Activated CD4-positive, alpha-beta T cell treated with anti-CD3 and anti-CD28 coated beads, Interleukin-2, amount 50 U/mL, for 48 hours (primary cell): ENCODE results near the gene SHE.

Experiments used
- DNase-seq, 2 experiments: peaks; one replicate each; pipeline ENCODE4 v3.0.0-alpha.2; 2020

The SHE gene

DNA sequence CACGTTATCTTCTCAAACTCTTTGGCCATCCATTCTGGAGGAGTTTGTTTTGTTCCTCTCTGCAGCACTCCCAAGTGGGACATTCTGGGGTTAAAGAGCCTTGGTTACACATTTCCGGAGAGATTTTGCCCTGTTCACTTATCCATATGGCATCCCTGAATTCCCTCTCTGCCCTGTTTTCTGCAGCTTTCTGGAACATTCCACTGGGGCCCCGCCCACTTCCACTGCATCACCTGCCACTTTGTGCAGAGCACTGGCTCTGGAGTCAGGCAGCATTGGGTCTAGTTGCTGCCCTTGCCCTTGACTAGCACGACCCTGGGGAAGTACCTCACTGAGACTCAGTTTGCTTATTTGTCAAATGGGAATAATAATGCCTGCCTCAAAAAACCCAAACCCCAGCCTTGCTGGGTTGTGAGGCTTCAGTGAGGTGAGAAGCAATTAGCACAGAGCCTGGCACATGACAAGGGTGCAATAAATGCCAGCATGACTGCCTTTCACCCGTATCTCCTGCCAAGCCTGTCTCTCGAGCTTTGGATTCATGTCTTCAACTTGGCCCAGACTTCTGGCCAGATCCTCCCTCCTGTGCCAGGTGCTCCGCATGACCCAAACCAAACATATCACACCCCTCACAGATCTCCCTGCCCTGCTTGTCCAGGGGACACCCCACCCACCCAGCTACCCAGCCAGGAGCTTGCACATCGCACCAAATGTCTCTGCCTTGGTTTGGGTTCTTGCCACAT lies 58.8 kb downstream of the SHE start:
- DNase-seq, result no peak

DNA sequence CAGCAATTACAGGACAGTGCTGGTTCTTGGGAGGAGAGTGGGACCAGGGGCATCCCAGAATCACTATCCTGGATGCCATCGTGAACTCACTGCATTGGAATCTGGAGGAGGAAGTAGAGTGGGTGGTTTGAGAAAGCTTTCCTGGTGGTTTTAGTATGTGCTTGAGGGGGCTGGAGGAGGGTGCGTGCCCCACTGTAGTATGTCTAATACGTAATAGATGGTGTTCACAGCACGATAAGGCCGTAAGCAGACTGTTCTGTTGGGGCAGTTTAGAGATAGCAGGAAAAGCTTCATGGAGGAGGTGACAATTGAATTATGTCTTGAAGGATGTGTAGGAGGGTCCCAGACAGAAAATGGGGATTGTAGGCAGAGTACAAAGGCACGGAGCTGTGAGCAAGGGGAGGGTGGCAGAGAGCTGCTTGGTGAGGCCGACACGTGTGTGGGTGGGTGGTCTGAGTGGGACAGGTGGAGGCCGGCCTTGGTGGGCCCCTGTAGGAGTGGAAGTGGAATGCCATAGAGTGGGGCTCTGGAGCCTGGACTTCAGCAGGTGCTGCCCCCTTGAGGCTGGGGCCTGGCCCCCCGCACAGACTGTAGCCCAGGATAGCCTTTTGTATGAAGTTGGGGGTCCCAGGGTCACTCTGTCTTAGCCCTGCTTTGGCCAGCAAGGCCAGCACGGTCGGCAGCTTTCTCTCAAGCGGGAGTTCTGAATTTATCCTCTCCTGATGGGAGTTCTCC lies 60.0 kb downstream of the SHE start:
- DNase-seq, result no peak

DNA sequence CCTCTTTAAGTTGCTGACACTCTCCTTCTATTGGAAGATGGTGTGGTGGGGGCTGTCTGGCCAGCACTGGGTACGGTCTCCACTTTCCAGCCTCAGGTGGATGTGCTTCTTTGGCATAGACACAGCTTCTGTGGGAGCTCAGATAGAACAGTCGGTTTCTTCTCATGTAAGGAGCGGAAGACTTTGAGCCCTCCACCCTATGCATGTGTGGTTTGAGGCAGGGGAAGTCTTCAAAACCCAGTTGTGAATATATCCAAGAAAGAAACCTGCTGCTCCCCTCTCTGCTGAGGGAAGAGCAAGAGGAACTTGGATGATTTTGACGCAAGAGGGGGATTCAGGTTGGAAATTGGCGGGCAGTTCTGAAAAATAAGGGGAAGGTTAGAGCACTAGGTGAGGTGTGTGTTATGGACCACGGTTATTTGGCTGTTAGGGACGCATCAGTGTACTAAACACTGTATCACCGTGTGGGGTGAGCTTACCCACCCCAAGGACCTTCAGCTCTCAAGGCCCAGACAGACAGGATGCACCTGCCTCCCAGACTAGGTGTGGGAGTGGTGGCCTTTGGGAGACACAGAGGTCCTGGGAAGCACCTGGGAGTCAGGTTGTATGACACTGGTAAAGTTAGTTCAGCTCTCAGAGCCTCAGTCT lies 60.8 kb downstream of the SHE start:
- DNase-seq, result no peak

DNA sequence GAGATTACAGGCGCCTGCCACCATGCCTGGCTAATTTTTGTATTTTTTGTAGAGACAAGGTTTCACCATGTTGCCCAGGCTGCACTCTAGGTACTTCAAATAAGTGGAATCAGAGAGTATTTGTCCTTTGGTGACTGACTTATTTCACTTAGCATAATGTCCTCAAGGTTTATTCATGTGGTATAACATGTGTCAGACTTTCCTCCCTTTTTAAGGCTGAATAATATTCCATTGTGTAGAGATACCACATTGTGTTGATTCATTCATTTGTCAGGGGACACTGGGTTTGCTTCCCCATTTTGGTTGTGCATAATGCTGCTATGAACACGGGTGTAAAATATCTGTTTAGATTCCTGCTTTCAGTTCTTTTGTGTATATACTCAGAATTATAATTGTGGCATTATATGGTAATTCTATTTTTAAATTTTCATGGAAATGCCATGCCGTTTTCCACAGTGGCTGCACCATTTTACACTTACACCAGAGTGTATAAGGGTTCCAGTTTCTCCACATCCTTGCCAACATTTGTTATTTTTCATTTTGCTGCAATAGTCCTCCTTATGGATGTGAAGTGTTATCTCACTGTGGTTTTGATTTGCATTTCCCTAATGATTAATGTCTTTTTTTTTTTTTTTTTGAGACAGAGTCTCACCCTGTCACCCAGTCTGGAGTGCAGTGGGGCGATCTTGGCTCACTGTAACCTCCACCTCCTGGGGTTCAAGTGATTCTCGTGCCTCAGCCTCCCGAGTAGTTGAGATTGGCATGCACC lies 62.0 kb downstream of the SHE start:
- DNase-seq, result no peak

DNA sequence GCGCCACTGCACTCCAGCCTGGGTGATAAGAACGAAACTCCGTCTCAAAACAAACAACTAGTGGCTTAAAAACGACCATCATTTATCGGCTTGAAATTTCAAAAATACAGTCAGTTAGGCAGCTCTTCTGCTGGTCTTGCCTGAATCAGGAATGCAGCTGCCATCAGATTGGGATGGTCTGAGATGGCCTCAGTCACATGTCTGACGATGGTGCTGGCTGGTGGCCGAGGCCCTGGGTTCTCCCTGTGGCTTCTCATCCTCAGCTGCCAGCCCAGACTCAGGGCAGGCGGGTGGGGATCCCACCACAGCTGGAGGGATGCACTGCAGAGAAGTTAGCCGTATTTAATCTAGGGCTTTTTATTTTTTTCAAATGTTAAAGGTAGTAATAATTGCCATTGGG lies 65.8 kb downstream of the SHE start:
- DNase-seq, result no peak

DNA sequence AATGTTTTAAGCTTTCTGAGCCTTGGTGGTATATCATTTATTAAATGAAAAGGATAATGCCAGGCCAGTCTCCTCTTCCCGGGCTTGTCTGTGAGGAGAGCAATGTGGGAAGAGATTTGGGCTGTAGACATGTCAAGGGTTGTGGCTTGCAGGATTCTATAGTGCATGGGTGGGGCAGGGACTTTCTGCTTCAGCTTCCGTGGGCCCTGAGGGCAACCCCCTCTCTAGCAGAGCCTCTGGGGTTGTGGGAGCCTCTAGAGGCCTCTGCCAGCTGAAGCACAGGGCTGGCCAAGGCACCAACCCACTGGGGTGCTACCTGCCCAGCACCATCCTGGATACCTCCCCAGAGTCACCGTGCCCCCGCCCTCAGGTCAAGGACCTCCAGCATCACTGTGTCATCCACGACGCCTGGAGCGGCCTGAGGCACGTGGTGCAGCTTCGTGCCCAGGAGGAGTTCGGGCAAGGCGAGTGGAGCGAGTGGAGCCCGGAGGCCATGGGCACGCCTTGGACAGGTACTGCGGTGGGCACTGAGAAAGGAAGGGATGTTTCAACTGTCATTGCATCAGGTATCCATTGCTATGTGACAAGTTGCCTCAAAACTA lies 66.5 kb downstream of the SHE start:
- no peak for DNase-seq

DNA sequence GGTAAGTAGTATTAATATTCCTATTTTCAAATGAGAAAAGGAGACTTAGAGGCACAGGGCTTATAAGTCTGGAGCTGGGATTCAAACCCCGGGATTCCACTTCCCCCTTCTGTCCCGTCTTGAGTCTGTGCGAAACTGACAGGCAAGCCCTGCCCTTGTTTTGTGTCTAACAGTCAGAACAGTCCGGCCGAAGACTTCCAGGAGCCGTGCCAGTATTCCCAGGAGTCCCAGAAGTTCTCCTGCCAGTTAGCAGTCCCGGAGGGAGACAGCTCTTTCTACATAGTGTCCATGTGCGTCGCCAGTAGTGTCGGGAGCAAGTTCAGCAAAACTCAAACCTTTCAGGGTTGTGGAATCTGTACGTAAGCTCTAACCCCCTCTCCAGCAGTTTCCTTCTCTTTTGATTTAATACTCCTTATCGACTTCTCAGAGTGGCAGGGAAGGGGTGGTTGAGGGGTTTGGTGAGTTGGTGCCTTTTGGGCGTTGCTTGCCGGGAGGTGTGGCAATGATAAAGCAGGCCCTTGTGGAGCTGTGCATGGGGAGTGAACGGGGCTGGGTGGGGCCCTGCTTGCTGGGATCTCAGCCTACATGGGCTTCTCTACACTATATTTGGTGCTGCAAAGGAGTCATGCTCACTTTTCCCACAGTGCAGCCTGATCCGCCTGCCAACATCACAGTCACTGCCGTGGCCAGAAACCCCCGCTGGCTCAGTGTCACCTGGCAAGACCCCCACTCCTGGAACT lies 67.7 kb downstream of the SHE start:
- no peak for DNase-seq

DNA sequence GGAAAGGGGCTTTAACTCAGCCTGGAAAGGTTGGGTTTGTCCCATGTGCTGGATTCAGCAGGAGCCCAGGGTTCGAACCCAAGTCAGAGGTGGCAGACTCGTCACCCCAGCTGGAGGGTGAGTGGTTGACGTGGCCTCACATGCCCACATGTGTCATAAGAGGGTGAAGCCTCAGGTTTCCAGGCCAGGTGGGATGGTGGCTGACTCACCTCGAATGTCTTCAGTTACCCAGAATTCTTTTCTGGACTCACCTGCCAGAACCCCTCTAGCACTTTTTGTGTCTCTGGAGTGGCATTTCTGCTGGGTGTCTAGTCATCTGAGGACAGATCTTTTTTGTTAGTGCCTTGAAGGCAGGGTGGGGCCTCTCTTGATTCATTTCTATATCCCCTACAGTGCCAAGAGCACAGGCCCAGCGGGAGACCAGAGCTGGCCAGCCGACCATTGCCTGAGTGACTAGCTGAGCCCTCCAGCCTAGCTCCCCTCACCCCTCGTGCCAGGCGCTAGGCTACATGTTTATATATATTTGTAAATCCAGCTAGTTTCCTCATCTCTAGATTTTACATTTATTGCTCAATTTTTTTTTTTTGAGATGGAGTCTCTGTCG lies 68.9 kb downstream of the SHE start:
- DNase-seq, result peak in 1 of 2 experiments; percentile 50

DNA sequence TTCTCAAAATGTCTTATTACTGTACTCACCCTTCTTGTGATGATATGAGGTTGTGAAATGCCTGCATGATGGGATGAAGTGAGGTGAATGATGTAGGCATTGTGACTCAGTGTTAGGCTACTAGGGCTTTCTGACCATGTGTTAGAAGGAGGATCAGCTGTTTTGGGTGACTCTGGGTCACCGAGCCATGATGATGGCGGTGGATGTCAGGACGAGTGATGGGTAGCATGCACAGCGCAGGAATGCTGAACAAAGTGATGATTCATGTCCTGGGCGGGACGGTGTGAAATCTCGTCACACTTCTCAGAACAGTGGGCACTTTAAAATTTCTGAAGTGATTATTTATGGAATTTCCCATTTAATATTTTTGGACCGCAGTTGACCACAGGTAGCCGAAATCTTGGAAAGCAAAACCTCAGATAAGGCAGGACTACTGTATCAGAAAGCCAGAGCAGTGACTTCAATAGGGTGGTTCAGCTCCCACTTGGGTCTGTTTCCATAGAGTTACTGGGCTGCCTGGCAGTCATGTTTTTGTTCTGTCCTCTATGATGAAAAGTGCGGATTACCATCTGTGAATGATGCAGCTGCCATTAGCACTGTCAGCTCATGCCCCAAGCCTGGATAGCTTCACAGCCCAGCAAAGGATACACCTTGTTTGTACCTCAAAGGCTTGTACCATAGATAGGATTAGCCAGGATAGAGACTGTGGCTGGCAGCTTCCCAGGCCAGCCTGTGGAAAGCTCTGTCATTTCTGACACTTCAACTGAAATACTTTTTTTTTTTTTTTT lies 70.4 kb downstream of the SHE start:
- peak; percentile 69 to 76 for DNase-seq

DNA sequence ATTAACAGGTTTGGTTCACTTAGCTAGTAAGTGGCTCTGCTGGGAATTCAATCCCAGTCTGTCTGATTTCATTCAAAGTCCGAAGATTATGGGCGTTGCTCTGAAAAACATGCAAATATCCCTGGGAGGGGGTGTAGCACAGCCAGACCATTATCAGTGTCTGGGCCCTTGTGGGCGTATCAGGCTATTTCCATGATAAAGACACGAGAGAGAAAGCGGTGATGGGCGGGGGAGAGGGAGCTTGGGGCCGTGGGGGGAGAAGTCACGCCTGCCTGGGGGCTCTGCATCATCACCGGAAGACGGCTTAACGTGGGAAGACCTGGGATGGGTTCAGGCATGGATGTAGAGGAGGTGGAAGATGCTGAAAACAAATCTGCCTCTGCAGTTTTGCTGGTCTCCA lies 71.3 kb downstream of the SHE start:
- DNase-seq, result no peak

DNA sequence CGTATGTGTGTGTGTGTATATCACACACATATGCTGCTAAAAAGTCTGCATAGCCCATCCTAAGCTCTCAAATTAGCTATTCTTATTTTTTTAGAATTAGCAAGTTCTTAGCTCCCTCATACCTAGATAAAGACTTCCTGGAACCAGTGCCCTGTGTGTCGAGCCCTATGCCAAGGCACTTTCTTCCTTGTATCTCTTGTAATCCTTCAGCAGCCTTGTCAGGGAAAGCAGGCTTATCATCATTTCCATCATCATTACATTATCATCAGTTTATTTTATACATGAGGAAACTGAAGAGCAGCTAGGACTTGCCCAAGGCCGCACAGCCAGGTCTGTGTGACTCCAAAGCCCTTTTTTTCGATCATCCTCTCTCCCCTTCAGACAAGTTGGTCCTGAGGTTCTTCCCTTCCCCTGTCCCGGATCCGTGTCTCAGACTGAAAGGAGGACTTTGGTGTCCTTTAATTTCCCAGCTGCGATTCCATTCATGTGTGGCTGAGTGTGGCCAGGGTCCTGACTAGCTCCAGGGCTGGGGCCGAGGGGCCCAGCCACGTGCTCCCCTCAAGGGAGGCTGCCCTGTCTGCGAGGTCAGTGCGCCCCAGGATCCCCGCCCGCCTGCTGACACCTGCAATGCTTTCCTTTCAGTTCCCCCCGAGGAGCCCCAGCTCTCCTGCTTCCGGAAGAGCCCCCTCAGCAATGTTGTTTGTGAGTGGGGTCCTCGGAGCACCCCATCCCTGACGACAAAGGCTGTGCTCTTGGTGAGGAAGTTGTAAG lies 72.2 kb downstream of the SHE start:
- DNase-seq, result no peak
